Lower leg skin (tissue), 3 donors: ENCODE results near the gene AFF2.

Experiments used
- CTCF ChIP-seq, 3 donors: fragments of 450-650 bp; IDR thresholded peaks; one replicate each; pipeline ENCODE4 v1.5.1; 2016; ENCODE audit warnings: antibody characterized with exemption in 3 of 3, mild to moderate bottlenecking in 3 of 3, moderate library complexity in 2 of 3
- POLR2A ChIP-seq, 2 donors: fragments of 450-650 bp; IDR thresholded peaks; one replicate each; pipeline ENCODE4 v1.6.1; 2016 to 2017; ENCODE audit warnings: antibody characterized with exemption in 2 of 2, mild to moderate bottlenecking in 1 of 2, moderate library complexity in 1 of 2

DNA sequence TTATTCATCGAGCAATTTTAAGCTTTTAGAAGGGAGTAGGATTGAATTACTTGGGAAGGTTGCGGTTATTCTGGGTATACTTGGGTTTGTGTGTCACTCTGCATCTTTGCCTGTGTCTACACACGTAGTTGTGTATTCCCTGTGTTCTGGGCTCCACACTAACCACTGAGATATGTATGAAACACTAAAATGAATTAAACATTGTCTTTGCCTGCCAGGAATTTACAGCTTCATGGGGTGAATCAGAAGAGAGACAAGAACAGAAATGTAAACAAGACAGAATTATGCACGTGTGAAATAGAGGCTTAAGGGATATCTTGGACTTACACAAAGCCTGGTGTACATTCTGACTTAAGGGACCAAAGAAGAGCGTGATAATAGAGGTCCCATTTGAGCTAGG is 228.5 kb downstream of the AFF2 start:
- TF ChIP-seq CTCF (IDR thresholded peaks at IDR 0.05) (no peak), POLR2A (IDR thresholded peaks at IDR 0.05) (no peak)
